CD4-positive, alpha-beta T cell treated with Interleukin-17A for 1 hour (primary cell): ENCODE measurements around the gene DYTN.
A peak's percentile ranks its signal among the peaks of the same experiment; 100 is the strongest.

Source experiments
- DNase-seq: peaks from one replicate; pipeline ENCODE4 v3.0.0-alpha.2; 2020

The DYTN gene

DNA sequence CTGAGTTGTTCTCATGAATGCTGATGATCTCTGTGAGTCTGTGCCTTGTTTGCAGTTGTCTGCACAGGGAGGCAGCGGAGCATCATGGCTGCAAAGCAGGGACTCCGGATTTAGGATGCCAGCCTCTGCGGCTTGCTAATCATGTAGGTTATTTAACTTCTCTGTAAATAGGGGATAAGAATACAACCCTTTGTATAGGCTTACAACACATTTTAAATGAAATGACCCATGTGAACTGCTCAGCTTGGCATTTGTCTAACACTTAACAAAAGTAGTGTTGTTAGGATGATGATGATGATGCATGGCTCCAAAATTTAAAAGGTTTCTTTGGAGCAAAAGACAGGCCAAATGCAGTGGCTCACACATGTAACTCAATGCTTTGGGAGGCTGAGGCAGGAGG lies 19.4 kb downstream of the DYTN start:
- no peak for DNase-seq

DNA sequence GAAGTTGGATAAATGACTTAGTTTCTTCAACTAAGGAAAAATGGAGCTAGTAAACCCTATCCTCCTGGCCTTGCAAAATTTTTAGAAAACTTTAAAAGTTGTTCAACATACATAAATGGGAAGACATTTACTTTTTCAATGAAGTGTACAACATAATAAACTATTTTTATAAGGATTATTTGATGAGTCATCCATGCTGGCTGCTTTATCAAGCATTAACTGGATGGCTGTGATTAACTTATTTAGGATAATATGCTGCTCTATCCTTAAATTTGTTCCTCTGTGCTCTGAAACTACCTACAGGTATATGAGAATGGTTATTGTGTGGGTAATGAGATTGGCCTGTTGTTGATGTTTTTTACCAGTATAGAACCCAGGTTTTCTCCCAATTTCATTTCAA lies 21.3 kb downstream of the DYTN start:
- DNase-seq: no peak

DNA sequence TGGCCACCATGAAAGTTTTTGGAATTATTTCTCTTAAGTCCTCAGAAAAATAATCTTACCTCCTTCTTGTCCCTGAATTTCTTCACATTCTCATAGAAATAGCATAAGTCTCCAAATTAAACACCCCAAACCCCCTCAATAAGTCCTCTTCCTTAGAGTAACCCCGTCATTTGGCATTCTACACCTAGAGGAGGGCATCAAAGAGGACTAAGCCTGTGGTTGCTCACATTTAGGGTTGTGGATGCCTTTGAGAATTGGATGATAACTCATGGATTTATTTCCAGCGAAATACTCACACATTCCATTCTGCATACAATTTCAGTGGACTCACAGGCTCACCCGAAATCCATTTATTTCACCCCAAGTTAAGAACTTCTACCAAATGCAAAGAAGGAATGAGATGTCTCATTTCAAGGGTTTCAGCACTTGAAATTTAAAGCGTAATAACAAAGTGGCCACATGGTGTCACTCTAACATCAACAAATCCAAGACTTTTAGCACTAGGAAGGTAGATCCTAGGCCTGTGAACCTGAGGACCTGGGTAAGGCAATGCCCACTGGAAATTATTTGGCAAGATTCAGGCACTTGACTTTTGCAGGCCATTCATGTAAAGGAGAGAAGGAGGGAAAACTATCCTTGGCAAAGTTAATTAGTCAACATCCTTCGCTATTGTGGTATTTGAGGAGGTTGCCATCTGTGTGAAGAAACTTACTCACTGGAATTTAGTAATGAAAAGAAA lies 24.6 kb downstream of the DYTN start:
- DNase-seq: peak; percentile 65

DNA sequence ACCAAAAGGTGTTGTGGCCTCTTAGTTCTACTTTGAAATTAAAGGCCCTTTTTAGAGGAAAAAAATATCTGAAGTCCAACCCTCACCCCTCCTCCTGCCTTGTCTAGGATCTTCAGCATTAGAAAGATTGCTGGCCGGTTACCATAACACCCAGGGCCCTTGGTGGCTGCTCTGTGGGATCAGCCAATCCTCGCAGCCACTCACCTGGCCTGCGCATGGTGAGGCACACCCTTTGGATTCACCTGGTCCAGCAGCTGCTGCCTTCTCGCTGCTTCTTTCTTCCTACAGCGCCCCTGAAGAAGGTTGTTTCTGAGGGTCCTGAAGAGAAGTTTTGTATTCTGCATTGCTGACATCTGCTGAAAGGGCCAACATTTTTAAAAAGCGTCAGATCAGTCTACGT lies 25.2 kb downstream of the DYTN start:
- DNase-seq: no peak

DNA sequence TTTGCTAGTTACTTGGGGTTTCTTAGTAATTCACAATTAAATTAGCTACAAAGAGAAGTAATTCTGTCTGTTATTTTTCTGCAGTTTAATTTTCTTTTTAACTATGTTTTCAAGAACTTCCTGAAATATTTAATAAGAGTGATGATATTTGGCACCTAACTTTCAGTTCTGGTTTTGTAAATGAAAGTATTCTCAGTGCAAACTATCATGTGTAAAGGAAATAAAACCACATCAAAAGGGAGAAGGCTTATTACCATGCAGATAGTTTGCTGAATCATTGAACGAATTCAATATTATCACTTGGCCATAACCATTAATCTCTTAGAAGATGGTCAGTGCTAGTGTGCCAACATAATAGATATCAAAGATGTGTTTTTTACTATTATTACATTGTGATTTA lies 29.2 kb downstream of the DYTN start:
- DNase-seq: peak; percentile 2

DNA sequence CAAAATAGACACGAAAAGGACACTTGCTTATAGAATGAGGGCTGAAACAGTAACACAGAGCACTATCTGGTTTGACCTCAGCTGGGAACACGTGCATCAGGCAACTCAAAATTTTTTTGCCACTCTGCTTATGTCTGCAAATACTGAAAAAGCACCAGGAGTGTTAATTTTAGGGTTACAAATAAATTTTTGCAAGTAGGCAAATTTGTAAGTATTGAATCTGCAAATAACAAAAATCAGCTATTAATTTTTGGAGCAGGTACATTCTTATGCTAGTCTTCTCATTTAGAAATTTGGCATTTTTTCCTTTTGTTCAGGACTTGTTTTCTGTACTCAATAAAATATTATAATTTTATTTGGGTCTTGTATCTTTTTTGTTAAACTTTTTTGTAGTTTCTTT lies 29.7 kb downstream of the DYTN start:
- no peak for DNase-seq

DNA sequence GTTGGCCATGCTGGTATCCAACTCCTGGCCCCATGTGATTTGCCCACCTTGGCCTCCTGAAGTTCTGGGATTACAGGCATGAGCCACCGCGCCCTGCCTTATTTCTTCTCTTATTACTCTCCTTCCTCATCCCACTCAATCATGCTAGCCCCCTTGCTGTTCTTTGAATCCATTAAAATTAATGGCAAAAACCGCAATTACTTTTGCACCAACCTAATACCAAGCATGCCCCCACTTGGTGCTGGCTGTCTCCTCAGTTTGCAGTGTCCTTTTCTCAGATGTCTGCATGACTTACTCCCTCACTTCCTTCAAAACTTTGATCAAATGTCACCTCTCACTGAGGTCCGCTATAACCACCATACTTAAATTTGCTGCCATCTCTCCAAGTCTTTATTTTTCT lies 34.6 kb downstream of the DYTN start:
- DNase-seq: no peak

DNA sequence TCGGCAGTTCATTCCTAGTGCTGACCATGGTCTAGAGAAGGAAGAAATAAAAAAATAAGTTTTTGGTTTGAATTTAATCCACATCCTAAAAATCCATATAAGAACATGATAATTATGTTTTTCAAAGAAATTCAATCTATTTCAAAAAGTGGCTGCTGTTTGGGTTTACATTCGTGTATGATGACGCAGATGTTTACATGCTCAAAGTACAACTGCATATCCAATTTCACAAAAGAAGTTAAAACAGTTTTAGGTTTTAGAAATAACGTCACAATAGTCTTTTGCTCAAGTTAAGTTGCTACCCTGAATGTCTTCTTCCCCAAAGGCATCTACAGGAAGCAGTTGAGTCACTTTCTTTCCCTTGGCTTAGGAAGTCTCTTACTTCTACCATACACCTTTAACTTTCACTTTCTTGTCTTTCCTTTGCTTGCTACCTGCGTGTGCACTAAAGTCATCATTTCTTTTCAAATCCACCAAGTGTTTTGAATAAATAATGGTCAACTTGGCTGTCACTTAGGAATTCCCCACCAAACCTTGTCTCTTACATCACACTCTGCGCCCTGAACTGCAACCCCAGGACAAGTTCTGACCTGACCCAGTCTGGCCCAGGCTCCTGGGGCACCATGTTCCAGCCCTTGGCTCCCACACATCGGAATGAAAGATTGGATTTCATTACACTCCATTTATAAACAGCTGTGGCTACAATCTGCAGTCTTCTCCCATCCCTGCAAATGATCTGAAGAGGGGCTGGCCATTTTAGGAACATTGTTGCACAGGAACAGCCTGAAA lies 47.5 kb downstream of the DYTN start:
- no peak for DNase-seq

DNA sequence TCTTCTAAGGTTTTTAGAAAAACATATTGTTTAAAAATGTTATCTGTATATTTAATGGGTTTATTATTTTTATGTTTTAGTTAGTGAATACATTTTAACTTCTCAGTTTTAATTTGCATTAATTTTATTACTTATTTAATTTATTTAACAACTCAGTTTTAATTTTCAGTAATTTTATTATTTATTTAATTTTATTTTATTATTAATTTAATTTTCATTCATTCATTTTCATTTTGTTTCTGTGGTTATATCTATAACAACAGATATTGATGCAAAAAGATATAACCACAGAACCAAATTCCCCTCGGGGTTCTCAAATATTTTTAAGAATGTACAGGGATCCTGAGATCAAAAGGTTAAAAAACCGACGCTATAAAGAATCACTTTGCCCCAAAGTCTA lies 52.9 kb downstream of the DYTN start:
- no peak for DNase-seq

DNA sequence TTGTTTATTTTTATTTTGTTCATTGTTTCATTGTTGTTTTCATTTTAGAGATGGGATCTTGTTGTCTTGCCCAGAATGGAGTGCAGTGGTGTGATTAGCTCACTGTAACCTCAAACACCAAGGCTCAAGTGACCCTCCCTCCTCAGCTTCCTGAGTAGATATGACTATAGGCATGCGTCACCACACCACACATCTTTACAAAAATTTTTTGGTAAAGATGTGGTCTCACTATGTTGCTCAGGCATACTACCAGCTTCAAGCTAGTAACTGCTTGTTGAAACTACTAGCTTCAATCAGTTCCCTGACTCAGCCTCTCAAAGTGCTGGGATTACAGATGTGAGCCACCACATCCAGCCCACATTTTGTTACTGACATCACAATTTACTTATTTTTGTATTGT lies 61.1 kb downstream of the DYTN start:
- no peak for DNase-seq

DNA sequence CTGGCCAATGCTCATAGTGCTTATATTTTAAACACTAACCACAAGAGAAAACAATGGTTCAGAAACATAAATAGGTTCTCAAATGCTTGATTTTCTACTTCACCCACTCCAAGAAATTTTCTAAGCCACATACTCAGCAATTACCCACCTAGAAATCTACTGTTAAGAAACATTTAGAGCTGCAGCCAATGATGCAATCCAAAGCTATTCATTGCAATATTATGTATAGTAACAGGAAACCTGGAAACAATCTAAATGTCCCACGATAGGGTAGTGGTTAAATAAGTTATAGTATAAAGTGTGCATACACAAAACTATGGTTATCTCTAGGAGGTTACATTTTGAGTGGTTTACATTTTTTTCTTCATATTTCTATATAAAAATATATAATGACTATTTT lies 70.2 kb downstream of the DYTN start:
- DNase-seq: no peak

DNA sequence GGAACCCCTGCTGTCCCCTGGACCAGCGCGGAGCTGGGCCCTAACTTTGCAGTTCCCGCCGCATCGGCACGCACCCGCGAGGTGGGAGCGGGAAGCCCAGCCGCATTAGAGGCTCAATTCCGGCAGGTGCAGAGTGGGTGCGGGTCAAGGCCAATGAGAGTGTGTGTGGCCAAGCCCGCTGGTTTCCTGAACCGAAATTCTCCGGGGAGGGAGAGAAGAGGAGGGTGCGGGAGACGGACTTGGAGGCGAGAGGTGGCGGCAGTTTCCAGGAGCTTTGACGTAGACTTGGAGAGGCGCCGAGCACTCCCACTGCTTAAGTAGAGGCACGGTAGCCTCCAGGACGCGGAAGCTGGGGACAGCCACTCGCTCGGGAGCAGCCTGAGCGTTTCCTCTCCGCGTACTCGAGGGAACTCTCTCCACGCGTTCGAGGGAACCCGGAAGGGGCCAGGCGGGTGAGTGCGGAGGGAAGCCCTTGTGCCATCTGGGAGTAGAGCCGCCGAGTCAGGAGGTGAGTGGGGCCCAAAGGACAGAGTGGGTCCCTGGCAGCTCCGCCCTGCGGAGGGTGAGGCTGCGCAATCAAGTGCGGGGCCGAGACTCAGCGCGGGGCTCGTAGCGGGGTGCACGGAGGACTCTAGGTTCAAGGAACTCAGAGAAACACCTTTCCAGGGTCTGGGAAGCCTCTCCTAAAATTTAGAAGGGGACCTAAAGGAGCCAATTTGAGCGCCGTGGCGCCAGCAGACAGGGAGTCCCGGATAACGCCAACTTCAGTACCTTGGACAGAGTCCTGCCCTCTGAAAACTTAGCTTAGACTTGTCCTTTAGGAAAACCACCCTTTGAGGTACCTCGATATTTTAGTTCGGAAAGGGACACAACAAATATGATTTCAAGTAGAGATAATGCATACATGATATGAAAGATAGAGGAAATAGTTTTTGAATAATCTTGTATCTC lies 75.8 kb downstream of the DYTN start, which contains the start of gene FAM237A:
TSS of gene FAM237A (plus strand) at position 413 of the 951 bp plus-strand sequence. CDS start 1,750 bp downstream, outside the sequence.
- no peak for DNase-seq

DNA sequence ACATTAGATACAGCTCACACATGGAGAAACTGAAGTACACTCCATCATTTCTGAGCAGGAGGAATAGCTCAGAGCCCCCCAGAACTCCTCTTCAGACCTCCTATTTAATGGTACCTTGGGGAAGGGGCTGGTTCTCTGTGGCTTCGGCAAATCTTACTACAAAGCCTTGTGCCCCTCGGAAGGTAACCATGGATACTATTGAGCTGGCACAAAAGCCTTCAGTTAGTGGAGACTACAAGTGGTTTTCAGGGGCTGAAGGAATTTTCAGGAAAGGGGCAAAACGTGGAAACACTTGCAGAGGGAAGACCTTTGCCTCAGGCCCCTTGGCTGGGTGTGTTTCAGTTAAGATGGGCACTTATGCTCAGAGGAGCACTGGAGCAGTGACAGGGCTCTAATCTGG lies 77.0 kb downstream of the DYTN start:
- DNase-seq: no peak

DNA sequence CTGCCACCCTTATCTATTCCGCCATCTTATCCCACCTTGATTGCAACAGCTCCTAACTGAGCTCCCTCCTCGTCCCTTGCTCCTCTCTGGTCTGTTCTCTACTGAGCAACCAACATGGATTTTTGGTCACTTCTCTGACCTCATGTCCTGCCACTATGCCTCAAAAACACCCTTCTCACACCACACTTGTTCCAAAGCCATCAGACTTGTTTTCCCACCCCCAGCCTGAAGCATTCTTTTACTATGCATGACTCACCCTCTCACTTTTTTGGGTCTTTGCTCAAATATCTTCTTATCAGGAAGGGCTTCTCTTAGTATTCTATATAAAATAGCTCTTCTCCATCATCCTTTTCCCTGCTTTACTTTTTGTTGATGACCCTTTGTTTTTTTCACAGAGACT lies 78.6 kb downstream of the DYTN start:
- no peak for DNase-seq

DNA sequence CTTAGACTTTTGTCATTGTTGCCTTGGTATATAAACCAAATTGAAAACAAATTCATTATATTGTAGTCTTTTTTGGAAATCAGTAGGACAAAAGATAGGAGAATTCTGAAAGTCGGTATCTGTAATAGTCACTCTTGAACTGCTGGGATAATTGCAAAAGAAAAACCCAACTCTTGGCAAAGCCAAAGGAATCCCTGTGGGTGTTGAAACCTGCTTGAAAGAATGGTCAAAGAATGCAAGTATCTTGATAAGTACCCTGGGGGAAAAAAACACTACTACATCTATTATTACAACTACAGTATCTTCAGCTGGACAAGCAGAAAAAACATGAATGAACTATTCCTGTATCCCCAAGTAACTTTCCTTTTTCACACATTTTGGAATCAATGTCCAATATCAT lies 83.2 kb downstream of the DYTN start:
- DNase-seq: no peak

DNA sequence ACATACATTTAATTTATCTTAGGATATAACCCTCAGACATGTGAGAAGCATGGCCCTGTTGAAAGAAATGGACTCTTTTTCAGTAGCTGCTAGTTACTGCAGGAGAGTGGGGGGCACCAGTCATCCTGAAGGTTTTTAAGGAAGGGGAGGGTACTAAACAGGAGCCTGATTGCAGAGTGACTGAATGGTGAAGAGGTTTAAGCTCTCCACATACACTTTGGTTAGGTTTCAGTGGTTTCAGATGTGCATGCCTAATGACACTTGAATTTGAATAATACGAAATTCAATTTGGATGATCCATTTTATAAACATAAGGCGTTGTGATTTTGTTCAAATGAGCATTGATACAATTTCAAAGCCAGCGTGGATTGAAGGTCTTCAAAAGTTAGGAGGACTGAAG lies 86.9 kb downstream of the DYTN start:
- no peak for DNase-seq

DNA sequence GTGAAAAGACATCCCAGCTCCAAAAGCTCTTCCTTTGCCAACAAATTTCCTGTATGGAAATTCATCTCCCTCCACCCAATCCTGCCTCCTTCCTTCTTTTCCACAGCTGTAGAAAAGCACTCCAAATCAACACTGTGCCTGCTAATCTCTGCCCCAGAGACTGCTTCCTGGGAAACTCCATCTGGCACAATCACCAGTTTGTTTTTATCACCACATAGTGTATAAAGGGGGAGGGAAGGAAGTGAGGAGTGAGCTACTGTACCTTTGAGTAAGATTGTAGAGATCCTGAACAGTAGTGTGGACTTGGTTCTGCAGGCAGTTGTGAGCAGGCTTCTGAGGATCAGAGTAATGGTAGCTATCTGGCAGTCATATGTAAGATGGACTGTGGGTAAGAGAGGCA lies 90.6 kb downstream of the DYTN start:
- DNase-seq: no peak

DNA sequence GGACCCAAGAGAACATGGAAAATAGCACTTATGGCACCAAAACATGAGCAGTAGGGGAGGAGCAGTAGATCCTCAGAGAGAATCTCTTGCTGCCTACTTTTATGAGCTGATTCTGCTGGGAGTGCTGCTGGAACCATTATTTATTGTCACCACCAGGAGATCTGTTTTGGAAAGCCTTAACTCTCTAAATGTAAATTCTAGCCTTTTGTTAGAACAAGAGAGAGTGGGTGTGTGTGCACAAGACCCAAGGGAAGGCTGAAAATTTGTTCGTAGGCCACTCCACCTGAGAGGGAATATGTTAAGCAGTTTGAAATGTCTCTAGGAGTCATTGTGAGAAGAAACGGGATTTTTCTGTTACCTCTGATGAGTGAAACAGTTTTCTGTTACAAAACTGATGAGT lies 92.1 kb downstream of the DYTN start:
- no peak for DNase-seq

DNA sequence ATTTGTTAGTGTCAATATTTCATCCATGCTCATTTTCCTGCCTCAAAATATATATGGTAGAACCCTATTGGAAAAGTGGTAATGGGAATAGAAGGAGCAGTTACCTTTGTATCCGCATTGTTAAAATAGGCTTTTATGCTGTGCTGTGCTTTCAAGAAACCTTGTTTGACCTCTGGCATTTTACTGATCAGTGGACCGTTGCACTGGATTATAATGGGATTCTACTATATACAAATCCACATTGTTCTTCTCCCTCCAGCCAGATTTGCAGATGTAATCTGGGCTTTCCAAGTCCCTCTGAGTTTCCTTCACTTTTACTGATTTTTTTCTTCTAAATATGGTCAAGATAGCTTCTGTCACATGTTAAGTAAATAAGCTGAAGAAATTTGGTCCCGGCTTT lies 99.2 kb downstream of the DYTN start:
- no peak for DNase-seq

DNA sequence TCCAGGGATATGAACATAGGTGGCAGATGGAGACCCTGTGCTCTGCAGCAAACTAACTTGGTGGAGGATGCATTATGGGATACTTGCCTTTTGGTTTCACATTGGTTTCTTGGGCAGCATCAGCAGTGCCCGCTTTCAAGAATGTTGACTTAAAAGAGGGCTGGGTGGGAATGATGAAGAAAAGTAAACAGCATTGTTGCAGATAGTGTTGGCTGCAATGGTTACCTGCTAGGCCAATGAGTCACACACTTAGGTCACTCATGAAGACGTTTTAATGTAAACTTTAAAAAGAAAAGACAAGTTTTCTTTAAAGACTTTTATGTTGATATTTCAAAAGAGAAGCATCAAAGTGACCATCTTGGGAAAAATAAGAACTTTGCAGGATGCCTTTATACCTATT lies 102.0 kb downstream of the DYTN start:
- DNase-seq: no peak

DNA sequence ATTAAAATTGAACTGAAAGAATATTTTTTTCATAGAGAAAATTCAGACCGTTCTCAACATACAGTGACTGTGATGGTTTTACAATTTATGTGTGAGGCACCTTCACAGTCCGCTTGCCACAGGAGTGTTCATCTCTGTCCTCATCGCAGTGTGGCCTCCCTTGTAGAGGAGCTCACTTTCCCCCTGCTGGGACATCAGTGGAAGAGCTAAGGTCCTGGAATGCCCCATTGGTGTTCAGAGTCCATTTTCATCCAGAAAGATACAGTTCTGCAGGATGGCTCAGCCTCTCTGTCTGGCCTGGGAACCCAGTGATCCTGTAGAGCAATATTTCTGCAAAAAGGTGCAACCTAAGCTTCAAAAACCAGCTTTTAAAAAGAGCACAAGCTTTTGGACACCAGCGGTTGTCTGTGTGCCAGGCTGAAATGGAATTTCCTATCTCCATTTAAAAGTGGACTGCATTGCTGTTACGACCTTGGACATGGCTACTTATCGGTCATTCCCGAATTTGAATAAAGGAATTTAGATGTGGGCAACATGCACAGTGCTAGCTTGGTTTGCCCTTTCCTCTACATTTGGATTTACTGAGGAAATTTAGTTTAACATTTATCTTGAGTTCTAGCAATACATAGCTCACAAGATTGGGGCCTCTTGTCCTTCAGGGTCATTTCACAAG lies 102.6 kb downstream of the DYTN start:
- no peak for DNase-seq

DNA sequence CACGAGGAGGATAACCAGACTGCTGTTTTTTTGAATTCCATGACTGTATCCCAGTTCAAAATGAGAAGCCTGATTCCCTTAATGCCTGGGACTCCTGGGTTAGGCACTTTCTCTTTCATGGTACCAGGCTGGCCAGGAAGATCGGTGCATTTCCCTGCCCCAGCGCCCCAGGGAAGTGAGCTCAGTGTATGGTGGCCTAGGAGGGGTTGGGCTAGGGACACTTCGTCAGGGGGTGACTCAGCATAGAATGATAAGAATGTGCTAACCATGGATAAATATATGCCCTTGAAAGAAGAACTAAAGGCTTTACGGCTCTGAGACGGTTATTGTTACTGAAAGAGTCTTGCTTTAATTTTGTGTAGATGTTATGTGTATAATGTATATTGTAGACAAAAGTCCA lies 103.4 kb downstream of the DYTN start:
- DNase-seq: no peak

DNA sequence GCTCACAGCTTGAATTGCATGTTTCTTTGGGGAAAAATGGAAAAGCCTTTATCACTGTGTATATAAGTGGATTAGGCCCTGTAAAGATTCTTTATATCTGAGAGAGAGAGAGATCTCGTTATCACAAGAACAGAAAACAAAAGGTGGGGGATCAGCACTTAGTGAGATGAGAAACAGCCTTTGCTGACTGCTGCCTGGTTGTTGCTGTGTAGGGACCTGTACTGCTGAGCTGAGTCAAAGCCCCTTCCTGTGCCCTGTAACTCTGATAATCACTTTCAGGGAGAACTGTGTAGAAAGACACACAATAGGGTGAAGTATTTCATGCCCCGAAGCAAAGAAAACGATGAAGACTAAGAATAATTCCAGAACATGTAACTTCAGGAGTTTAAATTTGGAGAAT lies 106.5 kb downstream of the DYTN start:
- no peak for DNase-seq
